Measurements from ENCODE around the gene TMEM131L. TPM values are rescaled to one million over a fixed set of nuclear protein-coding genes. Genes with fewer than 3 reads are reported as not detected.
"Not testable (repeated sequence)": the region's sequence is repeated elsewhere in the genome, so short reads cannot be mapped to it uniquely, and the experiment has no call there.

TMEM131L gene
- total RNA-seq, 1 experiment from 2014 or later, result 8.2 TPM

DNA sequence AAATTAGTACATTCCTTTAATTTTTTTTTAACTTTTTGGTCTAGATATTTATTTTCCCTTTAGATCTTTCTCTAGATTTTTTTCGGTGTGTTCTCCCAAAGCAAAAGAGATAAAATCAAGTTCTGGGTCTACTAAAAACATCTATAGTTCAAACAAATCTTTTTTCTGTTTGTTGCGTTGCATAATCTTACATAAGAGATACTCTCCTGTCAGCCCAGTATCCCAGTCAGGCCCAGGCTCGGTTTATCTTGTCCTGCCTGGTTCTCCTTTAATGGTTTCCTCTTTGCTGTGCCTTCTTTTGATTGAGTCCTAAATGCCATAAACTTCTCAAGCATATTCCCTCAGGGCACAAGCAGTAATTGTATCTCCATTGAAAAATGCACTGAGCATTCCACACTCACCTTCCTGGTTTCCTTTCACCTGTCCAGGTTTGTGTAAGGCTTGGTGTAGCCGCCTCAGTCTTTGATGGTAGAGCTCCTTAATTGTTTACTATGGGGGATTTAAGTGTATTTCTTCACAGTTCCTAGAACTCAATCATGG, 104.9 kb downstream of the TMEM131L start:
- no peak for DNase-seq (ENCODE audit: low read depth)

DNA sequence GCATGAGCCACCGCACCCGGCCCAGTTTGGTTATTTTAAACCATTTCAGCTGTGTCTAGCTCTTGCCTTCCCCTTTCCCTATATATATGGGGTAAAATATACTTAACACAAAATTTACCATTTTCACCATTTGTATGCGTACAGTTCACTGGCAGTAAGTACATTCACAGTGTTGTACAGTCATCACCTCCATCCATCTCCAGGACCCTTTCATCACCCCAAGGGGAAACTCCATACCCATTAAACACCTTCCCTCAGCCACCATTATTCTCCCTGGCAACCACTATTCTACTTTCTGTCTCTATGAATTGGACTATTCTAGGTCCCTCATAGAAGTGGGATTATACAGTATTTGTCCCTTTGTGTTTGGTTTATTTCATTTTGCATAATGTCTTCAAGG, 106.4 kb downstream of the TMEM131L start:
- no peak for DNase-seq (ENCODE audit: low read depth)

DNA sequence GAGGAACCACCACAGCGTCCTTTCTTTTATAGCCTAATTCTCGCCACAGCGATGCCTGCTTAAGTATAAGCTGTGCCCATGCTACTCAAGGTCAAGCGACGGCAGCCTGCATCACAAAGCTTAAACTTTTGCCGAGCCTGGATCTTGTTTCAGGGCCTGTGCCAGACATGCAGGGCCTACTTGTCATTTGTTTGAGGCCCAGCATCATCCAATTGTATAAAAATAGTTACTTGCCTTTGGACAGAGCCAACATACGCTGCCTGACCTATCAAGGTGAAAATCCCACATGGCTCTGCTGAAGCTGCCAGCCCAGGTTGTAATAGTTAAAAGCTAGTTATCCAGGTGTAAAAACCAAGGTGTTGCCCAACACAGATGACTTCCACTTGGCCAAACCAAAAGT, 107.1 kb downstream of the TMEM131L start:
- DNase-seq (ENCODE audit: low read depth), result no peak

DNA sequence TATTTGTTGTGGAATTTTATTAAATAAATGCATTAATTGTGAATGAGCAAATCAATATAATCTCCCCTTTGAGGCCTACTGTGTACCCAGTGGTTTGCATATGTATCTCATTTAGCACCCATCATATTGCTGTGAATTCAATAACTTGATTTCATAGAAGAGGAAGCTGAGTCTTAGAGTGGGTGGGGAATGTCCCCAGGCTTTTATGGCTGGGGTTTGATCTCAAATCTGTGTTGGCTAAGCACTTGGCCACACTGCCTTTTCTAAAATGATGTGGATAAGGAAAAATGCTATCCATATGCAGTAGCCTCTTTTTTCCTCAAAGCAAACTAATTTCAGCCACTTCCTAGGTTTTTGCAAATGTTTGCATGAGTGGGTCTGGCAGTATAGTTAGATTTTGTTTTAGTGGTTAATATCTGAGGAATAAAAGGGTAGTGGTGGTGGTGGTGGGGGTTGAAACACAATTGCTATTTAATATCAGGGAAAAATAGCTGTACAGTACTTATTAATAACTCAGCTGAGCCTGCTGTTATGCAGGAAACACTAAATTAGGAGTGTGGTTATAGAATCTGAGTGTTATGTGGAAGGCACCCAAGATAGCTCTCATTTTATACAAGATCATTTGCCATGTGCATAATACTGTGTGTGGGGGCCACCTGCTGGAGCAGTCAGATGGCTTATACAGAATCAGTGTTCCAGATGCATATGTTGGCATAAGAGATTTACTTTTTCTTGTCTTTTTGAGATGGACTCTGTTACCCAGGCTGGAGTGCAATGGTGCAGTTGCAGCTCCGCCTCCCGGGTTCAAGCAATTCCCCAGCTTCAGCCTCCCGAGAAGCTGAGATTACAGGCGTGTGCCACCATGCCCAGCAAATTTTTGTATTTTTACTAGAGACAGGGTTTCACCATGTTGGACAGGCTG, 108.0 kb downstream of the TMEM131L start:
- peak; percentile 71 for DNase-seq (ENCODE audit: low read depth)

DNA sequence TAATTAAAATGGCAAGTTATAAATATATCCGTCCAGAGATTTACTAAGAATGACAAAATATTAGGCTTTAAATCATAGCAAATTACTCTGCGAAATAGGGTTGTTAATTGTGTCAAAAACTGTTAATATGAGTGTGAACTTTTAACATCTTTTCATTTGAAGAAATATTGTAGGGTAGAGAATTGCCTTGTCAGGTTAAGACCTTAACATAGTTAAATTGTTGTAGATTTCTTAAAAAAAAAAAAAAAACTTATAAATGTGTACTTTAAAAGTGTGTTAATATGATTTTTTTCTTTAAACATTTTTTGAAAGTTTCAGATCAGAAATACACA, 110.2 kb downstream of the TMEM131L start:
- DNase-seq (ENCODE audit: low read depth), result no peak

DNA sequence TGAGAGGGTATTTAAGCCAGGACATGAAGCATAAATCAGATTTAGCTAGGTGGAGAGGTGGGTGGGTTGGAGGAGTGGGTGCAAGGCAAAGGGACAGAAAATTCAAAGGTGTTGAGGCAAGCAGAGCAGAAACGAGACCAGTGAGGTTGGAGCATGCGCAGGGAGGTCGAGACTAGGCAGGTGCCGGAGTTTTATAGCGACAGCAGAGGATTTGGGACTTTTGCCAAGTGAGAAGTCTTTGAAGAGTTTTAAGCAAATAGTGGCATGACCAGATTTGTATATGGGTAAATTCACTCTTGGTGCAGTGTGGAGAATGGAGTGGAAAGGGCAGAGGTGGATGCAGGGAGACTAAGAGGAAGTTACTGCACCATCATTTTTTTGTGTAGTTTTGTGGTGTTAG, 110.9 kb downstream of the TMEM131L start:
- DNase-seq (ENCODE audit: low read depth), result no peak

DNA sequence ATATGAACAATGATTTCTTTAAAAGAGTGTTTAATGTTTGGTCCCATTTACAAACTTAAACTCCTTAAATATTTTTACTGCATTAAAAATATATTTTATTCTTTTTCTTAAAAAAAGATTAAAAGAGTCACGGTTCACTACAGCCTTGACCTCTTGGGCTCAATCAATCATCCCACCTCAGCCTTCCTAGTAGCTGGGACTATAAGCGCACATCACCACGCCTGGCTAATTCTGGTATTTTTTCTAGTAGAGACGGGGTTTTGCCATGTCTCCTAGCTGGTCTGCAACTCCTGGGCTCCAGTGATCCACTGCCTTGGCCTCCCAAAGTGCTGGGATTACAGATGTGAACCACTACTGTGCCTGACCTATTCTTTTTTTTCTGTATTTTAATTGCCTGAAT, 113.2 kb downstream of the TMEM131L start:
- no peak for DNase-seq (ENCODE audit: low read depth)

DNA sequence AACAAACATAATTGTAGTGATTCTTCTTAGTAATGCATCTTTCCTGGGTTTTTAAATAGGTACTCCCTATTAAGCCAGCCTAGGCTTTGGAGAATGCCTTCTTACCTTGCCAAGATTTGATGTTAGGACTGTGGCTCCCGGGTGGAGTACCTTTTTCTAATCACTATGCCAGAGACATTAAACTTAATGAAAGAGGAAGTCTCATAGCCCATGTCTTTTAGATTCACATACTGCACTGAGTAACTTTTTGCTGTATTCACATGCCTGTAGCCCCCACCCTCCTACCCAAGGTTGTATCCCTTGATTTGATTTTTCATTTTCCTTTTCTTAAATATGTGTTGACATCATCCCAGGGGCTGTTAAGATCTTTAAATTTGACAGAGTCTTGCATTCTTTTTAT, 113.7 kb downstream of the TMEM131L start:
- DNase-seq (ENCODE audit: low read depth), result no peak

DNA sequence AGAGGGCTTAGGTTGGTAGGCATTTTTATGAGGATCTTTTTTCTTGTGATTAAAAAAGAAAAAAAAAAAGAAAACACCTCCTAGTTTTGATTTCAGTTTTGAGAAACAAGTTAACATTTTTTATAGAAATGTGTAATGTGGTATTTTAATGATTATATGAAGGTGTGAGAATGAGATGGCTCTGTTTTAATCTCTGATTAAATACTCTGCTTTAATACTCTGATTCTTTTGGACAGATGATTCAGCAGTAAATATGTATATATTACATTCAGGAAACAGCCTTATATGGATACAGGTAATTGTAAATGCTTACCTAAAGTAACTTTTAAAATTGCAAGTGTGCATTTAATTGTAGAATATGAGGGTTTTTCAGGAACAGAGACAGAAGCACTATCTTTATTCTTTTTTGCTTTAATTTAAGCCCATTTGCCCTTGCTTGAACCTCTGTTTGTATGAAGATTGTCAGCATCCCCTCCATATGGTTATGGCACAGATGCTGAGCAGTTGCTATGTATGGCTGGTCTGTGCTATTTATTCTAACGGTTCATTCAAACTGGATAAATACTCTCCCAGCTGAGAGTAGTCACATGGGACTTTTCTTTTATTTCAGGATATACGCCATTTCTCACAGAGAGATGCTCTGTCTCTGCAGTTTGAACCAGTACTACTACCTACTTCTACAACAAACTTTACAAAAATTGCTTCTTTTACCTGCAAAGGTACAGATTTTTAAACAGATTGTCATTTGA, 117.0 kb downstream of the TMEM131L start:
- no peak for DNase-seq (ENCODE audit: low read depth)

DNA sequence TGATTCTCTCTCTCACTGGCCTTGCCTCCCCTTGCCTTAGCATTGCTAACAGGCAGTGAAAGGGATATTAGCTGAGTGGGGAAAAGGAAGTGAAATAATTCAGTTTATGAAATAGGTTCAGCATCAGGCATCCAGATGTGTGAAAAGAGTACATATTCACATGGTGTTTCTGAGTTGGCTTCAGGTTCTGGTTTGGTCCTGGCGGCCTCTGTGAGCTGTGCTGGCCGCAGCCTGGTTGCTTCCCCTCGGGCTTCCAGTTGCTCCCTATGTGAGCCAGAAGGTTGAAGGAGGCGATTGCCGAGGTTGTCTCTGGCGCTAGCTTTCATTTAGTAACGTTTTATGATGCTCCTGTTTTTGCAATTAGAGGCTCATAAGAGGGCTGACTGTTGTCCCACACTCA, 118.9 kb downstream of the TMEM131L start:
- DNase-seq (ENCODE audit: low read depth), result no peak

DNA sequence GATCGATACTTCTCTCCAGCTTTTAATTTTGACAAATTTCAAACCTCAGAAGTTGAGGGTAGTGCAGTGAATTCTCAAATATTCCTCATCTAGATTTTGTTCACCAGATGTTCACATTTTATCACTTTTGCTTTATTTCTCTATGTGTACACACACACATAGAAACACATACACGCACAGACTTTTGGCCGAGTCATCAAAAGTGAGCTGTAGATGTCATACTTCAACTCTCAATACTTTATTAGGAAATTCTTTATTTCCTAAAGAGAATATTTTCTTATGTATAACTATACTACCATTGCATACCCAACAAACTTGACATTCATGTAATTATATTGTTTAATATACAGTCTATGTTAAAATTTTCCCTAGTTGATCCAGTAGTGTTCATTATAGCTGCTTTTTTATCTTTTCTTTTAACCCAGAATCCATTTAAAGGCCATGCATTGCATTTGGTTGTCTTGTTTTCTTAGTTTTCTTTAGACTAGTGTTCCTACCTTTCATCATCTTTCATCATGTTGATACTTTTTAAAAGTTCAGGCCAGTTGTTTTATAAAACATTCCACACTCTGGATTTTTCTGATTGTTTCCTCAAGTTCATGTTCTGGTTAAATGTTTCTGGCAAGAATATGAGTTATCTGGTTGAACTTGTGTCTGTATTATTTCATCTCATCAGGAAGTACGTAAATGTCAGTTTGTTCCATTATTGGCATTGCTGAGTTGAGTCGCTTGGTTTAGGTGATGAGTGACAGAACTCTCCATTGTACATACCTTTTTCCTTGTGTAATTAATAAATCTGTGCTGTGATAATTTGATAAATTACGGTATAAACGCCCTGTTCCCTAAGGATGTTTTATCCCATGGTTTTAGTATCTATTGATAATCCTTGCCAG, 123.8 kb downstream of the TMEM131L start:
- no peak for DNase-seq (ENCODE audit: low read depth)

DNA sequence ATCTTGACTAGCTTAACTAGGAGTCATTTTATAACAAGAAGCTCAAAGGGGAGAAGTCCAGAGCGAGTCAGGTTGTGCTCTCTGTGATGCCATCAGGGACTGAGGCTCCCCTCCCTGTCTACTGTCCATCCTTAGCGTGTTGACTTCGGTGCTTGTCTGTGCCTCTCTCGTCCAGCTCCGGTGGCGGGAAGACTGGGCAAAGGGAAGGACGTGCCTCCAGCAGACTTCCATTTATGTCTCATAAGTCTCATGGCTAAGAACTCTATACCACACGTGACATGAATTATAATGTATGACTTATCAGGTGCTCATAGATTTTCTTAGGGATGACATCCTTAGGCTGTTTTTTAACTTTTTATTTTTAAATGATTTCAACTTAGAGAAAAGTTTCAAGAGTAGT, 125.3 kb downstream of the TMEM131L start:
- DNase-seq (ENCODE audit: low read depth), result no peak

DNA sequence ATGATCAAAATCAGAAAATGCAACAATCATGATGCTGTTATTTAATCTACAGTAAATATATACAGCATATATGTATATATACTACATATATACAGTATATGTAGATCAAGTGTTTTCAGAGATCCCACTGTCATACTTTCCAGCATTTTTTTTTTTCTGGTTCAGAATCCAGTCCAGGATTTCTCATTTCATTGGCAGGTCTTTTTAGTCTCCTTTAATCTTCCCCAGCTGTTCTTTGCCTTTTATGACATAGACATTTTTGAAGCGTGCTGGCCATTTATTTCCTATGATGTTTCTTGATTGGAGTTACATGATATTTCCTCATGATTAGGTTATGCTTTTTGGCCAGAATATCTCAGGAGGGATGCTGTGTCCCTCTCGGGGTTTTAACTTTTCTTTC, 125.9 kb downstream of the TMEM131L start:
- no peak for DNase-seq (ENCODE audit: low read depth)

DNA sequence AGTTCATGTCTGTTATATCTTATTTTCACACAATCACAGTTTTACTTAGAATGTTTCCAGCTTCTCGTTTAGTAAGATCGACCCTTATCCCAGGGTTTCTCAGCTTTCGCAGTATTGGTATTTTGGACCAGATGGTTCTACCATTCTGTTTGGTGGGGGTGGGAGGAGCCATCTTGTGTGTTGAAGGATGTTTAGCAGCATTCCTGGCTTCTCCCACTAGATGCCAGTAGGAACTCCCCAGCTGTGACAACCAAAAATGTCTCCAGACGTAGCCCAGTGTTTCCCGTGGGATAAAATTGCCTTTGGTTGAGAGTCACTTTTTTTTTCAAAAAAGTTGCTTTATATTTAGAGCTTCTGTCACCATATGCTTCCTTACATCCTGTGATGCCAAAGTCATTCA, 127.0 kb downstream of the TMEM131L start:
- peak; percentile 10 for DNase-seq (ENCODE audit: low read depth)

DNA sequence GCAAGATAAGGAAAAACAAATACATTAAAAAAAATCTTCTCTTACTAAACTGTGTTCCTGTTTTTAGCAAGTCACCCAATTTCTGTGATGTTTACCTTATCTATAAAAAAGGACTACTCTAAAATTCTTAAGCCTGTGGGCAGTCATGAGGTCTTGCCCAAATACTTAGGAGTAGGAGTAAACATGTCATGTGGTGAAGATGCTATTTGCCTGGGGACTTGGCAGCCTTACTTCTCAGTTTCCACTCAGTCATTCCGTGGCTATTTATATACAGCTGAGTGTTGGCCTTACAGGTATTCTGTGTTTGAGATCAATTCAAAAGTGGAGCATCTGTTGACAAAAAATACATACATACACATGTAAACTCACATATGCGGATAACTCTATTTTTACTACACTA, 128.1 kb downstream of the TMEM131L start:
- peak; percentile 84 for DNase-seq (ENCODE audit: low read depth)

DNA sequence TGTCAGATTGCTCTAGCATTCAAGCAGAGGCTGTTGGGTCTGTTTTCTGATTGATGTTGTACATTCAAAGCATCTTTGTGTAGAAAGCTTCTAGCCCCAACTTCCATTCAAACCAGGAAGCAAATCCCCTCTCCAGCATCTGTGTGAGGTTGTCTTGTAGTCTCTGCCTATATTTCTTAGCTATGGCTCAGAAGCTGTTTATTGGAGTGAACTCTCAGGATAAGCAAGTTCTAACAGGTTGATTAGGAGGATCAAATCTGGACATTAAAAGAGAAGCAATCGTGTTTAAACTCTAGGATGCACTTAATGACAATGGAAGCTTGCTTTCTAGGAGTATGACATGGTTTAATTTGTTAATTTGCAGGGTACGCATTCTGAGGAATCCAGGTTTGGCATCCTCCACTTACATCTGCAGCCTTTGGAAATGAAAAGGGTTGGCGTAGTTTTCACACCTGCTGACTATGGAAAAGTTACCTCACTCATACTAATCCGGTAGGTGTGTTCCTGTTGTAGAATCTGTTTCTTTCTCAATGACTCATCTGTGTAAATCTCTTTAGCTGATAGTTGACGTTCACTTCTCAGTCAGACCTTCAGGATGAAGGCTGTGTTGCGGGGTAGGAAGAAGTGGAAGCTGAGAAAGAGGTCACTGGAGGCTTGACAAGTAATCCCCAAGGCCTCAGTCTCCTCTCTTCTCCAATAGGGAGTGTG, 129.9 kb downstream of the TMEM131L start:
- DNase-seq (ENCODE audit: low read depth), result no peak

DNA sequence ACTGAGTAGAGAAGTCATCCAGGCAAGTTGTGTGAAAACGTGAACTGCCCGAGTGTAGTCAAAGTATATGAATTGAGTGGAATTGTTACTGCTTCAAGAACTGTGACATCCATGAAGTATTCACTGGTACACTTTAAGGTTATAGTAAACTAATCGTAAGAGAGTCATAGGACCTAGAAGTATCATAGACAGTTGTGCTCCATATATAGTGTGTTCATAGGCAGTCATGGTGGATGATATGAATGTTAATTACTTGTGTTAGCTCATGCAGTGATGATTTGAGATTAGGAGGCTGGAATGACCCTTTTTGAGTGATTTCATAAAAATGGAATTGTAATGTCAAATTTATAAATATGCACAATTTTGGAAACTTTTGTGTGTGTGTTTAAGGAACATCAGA, 136.6 kb downstream of the TMEM131L start:
- DNase-seq (ENCODE audit: low read depth), result no peak

DNA sequence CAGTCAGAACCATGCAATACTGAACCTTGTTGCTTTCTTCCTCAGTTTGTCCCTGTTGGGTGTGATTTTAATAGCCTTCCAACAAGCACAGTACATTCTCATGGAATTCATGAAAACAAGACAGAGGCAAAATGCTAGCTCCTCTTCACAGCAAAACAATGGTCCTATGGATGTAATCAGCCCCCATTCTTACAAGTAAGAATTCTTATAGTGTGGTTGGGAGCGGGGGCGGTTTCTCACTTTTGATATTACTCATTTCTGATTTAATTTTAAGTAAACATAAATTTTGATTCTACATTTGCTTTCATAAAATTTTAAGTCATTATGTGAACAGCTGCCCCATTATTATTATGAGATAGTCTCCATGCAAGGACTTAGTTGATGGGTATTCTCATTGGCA, 137.1 kb downstream of the TMEM131L start:
- DNase-seq (ENCODE audit: low read depth), result no peak

DNA sequence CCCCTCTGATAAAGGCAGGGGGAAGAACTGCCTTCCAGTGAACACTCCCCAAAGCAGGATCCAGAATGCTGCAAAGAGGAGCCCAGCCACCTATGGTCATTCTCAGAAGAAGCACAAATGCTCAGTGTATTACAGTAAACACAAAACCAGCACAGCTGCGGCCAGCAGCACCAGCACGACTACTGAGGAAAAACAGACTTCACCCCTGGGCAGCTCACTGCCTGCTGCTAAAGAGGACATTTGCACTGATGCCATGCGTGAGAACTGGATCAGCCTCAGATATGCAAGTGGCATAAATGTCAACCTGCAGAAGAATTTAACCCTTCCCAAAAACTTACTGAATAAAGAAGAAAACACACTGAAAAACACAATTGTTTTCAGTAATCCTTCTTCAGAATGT, 137.7 kb downstream of the TMEM131L start:
- no peak for DNase-seq (ENCODE audit: low read depth)

DNA sequence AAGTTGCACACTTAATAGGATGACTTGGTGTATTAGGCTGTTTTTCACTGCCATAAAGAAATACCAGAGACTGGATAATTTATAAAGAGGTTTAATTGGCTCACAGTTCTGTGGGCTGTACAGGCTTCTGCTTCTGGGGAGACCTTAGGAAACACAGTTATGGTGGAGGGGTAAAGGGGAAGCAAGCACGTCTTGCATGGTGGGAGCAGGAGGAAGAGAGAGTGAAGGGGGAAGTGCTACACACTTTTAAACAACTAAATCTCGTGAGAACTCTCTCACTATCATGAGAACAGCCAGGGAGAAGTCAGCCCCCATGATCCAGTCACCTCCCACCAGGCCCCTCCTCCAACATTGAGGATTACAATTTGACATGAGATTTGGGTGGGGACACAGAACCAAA, 142.9 kb downstream of the TMEM131L start:
- DNase-seq (ENCODE audit: low read depth), result not testable (repeated sequence)

Measured in M059J (cell line).